Stimulated activated CD4-positive, alpha-beta T cell treated with anti-CD3 and anti-CD28 coated beads, Interleukin-4, amount 100 ng/mL, for 48 hours (primary cell): ENCODE data around the gene PLEKHF1.
A peak's percentile ranks its signal among the peaks of the same experiment; 100 is the strongest.

Experiments
- DNase-seq, 2 donors: peaks; one replicate each; pipeline ENCODE4 v3.0.0-alpha.2; 2020; ENCODE audit warnings: low read depth in 2 of 2

PLEKHF1 gene

GRCh38 chr19:29678484-29679106 lies 13.3 kb downstream of the PLEKHF1 start:
- no peak for DNase-seq

- no peak for DNase-seq
Observed at GRCh38 chr19:29679598-29680210, 14.4 kb downstream of the PLEKHF1 start.

- DNase-seq = peak; percentile 74 to 80
Observed at GRCh38 chr19:29680447-29680846, 15.2 kb downstream of the PLEKHF1 start.

GRCh38 chr19:29680937-29681336 lies 15.7 kb downstream of the PLEKHF1 start:
- no peak for DNase-seq

- no peak for DNase-seq
Observed at GRCh38 chr19:29681422-29682235, 16.4 kb downstream of the PLEKHF1 start.

- no peak for DNase-seq
Observed at GRCh38 chr19:29682236-29682895, 17.1 kb downstream of the PLEKHF1 start.

- DNase-seq = no peak
Observed at GRCh38 chr19:29683009-29683408, 17.7 kb downstream of the PLEKHF1 start.

- DNase-seq = no peak
Observed at GRCh38 chr19:29685326-29685725, 20.1 kb downstream of the PLEKHF1 start.

- DNase-seq = no peak
Observed at GRCh38 chr19:29686285-29686805, 21.1 kb downstream of the PLEKHF1 start.

GRCh38 chr19:29687244-29687896 lies 22.1 kb downstream of the PLEKHF1 start:
- peak in 1 of 2 donors; percentile 60 for DNase-seq

GRCh38 chr19:29687897-29688728 lies 22.9 kb downstream of the PLEKHF1 start:
- no peak for DNase-seq

- peak in 1 of 2 donors; percentile 39 for DNase-seq
Observed at GRCh38 chr19:29690842-29691241, 25.6 kb downstream of the PLEKHF1 start.

- DNase-seq = no peak
Observed at GRCh38 chr19:29694161-29694560, 28.9 kb downstream of the PLEKHF1 start.

- DNase-seq = peak; percentile 73 to 78
Observed at GRCh38 chr19:29694669-29695627, 29.7 kb downstream of the PLEKHF1 start.

- no peak for DNase-seq
Observed at GRCh38 chr19:29695765-29696564, 30.7 kb downstream of the PLEKHF1 start.

GRCh38 chr19:29696565-29696846 lies 31.2 kb downstream of the PLEKHF1 start:
- no peak for DNase-seq

GRCh38 chr19:29697523-29698261 lies 32.4 kb downstream of the PLEKHF1 start:
- no peak for DNase-seq

GRCh38 chr19:29699861-29700260 lies 34.6 kb downstream of the PLEKHF1 start:
- DNase-seq = no peak
